Embryonic facial prominence (tissue), 1 donor: ENCODE measurements around the gene CPT1C.

Experiments used
- DNase-seq: peaks from one replicate; pipeline ENCODE4 v3.0.0-alpha.2; 2016; ENCODE audit errors: extremely low spot score

Gene CPT1C

DNA sequence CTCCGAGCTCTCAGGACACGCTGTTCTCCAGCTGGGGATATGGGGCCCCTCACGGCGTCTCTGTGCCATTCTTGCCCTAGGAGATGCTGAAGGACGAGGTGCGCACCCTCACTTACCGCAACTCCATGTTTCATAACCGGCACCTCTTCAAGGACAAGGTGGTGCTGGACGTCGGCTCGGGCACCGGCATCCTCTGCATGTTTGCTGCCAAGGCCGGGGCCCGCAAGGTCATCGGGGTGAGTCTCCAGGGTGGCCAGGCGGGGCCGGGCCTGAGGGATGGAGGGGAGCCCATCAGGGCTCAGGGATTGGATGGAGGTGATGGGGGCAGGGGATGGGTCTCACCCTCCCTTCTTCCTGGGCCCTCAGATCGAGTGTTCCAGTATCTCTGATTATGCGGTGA, 9.1 kb upstream of the CPT1C start:
- no peak for DNase-seq

DNA sequence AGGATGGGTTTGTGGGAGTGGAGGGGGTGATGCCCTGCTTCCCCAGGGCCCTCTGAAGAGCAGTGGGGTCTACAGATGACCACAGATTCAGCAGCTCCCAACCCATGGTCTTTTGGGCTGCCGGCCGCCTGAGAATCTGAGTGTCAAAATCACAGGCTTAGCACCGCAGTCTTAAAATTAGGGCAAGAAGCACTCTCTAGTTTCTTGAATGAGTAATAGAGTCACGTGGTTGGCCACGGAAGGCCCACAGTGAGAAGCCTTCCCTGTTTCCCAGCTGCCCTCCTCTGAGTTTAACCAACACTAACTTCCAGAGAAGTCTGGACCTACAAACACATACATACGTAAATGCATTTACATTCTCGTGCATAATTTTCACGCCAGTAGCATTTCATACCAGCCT, 8.6 kb upstream of the CPT1C start:
- no peak for DNase-seq

DNA sequence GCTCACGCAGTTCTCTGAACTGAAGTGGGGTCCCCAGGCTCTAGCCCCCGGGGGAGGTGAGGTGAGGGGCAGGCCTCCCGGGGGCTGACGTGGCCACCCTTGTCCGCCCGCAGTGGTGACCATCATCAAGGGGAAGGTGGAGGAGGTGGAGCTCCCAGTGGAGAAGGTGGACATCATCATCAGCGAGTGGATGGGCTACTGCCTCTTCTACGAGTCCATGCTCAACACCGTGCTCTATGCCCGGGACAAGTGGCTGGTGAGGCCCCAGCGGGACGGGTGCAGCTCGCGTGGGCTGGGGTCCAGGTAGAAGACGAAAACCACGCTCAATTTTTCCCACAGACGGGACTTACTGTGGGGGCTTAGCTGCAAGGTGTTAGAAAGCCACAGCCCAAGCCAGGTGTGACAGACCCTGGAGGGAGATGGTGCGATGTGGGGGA, 7.1 kb upstream of the CPT1C start:
- DNase-seq: no peak

DNA sequence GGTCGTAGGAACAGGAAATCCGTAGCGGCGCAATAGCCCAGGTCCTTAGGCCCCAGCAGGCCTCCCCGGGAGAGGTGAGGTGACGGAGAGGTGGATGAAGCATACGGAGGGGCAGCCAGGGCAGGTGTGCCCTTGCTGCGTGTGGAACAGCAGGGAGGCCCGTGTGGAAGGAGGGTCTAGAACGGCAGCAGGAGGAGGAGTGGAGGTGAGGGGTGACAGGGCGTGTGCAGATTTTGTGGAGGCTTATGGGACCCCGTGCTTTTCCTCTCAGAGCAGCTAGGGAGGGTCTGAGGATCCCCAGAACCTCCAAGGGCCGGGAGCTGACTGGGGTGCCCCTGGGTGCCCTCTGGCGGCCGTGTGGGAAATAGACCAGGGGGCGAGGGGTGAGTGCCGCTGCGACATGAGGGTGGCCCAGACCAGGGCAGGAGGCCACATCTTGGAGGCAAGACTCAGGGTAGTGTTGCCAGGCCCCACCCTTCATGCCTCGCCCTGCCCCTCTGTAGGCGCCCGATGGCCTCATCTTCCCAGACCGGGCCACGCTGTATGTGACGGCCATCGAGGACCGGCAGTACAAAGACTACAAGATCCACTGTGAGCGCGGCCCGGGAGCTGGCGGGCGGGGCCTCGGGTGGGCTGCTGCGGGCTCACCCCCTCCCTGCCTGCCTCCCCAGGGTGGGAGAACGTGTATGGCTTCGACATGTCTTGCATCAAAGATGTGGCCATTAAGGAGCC, 6.5 kb upstream of the CPT1C start:
- DNase-seq: no peak

DNA sequence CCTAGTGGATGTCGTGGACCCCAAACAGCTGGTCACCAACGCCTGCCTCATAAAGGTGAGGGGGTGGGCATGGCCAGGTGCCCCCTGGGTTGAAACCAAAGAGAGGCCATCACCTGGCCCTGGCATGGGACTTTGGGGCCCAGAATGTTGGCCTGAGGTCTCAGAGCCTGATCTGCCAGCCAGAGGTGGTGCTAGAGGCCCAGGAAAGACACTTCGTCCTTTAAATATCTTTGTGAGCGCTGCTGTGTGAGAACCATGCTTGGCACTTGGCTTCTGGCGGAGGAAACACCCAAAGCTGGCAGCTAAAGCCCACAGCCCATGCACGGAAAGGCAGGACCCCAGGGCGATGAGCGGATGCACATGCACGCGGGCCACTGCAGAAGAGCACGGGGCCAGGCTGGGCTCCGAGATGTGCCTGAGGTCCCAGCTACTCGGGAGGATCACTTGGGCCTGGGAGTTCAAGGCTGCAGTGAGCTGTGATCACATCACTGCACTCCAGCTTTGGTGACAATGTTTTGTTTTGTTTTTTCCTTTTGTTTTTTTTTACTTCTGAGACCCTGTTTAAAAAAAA, 5.8 kb upstream of the CPT1C start:
- no peak for DNase-seq

DNA sequence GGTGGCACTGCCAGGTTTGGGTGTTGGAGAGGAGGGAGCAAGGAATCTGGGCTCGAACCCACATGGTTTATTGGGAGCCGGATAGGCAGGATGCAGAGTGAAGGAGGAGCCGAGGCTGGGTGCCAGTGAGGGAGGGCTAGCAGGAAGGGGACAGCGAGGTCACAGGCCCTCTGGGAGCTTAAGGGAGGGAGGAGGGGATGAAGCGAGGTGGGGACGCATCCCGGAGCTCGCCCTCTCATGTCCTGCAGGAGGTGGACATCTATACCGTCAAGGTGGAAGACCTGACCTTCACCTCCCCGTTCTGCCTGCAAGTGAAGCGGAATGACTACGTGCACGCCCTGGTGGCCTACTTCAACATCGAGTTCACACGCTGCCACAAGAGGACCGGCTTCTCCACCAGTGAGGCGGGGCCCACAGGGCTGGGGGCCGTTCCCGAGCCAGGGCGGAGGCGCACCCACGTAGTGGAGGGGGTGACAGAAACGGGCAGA, 5.0 kb upstream of the CPT1C start:
- DNase-seq: no peak

DNA sequence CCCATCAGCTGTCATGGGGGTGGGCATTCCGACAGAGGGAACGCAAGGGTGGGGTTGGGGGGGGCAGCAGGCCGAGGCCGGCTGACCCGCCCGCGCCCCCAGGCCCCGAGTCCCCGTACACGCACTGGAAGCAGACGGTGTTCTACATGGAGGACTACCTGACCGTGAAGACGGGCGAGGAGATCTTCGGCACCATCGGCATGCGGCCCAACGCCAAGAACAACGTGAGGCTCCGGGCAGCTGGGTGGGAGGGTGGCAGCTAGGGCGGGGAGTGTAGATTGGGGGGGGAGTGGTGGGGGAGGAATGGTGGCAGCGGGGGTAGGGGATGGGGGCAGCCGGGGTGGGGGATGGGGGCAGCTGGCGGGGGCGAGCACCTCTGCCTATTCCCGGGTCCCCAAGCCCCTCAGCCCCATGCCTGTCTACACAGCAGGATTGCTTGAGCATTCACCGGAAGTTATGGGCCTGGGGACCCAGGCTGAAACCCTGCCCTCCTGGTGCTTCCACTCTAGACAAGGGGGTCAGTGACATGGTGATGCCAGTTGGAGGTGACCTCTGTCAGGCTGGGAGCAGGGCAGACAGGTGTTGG, 4.3 kb upstream of the CPT1C start:
- DNase-seq: no peak

- DNase-seq: no peak
Observed at GRCh38 chr19:49687150-49687549, 3.8 kb upstream of the CPT1C start.

DNA sequence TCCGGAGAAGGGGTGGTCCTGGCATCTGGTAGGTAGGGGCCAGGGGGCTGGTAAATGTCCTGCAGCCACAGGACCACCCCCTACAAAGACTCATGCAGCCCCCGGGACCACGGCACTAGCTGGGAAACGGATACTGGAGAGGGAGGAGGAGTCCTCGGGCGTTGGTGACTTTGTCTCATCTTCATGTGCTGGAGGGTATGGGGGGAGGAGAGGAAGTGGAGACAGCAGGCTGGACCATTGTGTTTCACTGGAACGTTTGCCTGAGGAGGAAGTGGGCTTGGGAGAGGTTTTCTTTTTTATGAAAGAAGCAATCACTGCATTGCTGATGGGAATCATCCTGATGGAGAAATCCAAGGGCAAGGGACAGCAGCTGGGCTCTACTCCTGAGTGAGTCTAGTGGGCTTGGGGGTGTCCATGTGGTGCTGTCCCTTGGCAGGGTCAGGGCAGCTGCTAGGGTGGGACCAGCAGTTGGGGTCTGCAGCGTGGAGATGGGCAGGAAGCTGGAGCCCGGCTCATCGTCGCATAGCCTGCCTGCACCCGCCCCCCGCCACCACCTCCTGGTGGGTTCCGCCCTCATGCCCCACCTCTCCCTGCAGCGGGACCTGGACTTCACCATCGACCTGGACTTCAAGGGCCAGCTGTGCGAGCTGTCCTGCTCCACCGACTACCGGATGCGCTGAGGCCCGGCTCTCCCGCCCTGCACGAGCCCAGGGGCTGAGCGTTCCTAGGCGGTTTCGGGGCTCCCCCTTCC, 3.2 kb upstream of the CPT1C start:
- no peak for DNase-seq

- no peak for DNase-seq
Observed at GRCh38 chr19:49688531-49689132, 2.3 kb upstream of the CPT1C start.

- DNase-seq: no peak
Observed at GRCh38 chr19:49689133-49690078, 1.5 kb upstream of the CPT1C start, which contains the start of gene ADM5. Gene ADM5 (plus strand): TSS chr19:49689594. CDS start chr19:49689838, 244 bp downstream.

- DNase-seq: no peak
Observed at GRCh38 chr19:49690079-49690655, 749 bp upstream of the CPT1C start.

- peak; percentile 43 for DNase-seq
Observed at GRCh38 chr19:49691243-49692146, 579 bp downstream of the CPT1C start.

DNA sequence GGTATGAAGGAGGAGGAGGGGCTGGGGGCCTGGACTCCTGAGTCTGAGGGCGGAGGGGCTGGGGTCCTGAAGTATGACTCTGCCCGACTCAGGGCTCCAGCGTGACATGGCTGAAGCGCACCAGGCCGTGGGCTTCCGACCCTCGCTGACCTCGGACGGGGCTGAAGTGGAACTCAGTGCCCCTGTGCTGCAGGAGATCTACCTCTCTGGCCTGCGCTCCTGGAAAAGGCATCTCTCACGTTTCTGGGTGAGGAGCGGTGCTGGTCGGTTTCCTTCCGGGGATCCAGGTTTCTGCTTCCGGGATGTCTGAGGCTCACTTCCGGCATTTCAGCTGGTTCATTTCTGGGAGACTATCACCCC, 1.2 kb downstream of the CPT1C start:
- DNase-seq: no peak

GRCh38 chr19:49696115-49696514, 5.2 kb downstream of the CPT1C start:
- DNase-seq: no peak

DNA sequence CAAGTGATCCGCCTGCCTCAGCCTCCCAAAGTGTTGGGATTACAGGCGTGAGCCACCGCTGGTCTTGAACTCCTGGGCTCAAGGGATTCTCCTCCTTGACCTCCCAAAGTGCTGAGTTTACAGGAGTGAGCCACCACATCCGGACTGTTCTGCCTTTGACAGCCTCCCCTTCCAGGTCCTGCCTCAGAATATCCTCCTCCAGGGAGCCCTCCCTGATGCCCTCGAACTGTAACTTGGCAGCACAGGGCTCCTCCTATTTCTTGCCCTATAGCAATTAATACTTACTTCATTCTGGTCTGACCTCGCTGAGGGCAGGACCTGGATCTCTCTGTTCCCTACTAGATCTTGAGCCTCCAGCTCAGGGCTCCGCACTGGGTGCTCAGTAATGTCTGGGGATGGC, 5.9 kb downstream of the CPT1C start:
- no peak for DNase-seq

GRCh38 chr19:49699364-49699763, 8.4 kb downstream of the CPT1C start:
- no peak for DNase-seq

GRCh38 chr19:49700563-49700962, 9.6 kb downstream of the CPT1C start:
- no peak for DNase-seq

DNA sequence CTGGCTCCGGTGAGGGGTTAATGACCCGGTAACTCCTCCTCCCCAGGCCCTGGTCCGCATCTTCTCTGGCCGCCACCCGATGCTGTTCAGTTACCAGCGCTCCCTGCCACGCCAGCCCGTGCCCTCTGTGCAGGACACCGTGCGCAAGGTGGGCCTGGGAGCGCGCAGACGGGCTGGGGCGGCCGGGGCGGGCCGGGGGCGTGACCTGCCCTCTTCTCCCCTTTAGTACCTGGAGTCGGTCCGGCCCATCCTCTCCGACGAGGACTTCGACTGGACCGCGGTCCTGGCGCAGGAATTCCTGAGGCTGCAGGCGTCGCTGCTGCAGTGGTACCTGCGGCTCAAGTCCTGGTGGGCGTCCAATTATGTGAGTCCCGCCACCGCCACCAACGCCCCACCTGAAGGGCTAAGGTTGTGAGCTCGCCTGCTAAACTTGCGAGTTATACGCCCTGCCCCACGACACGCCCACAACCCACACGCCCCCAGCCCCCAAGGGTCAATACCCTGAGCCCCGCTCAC, 10.4 kb downstream of the CPT1C start:
- no peak for DNase-seq
